Lower leg skin (tissue), 3 donors: ENCODE data around the gene ITGA11.

Experiments
- CTCF ChIP-seq, 3 donors: fragments of 450-650 bp; IDR thresholded peaks; one replicate each; pipeline ENCODE4 v1.5.1; 2016; ENCODE audit warnings: antibody characterized with exemption in 3 of 3, mild to moderate bottlenecking in 3 of 3, moderate library complexity in 2 of 3
- POLR2A ChIP-seq, 2 donors: fragments of 450-650 bp; IDR thresholded peaks; one replicate each; pipeline ENCODE4 v1.6.1; 2016 to 2017; ENCODE audit warnings: antibody characterized with exemption in 2 of 2, mild to moderate bottlenecking in 1 of 2, moderate library complexity in 1 of 2

- TF ChIP-seq CTCF (IDR thresholded peaks at IDR 0.05) (no peak), POLR2A (IDR thresholded peaks at IDR 0.05) (no peak)
Observed at GRCh38 chr15:68479870-68480269, 47.9 kb upstream of the ITGA11 start.
